ENCODE measurements around the gene SLC44A5.

GRCh38 chr1:75188892-75189291, 422.0 kb downstream of the SLC44A5 start:
- no peak for TF ChIP-seq EP300 (IDR thresholded peaks at IDR 0.05; ENCODE audit: borderline replicate concordance)
- no peak for TF ChIP-seq EGR1 (IDR thresholded peaks at IDR 0.05)
- no peak for TF ChIP-seq YY1 (IDR thresholded peaks at IDR 0.05; ENCODE audit: low read depth)
- TF ChIP-seq NFIC (IDR thresholded peaks at IDR 0.05), result no peak
- TF ChIP-seq TEAD4 (IDR thresholded peaks at IDR 0.05), result no peak
- no peak for TF ChIP-seq CEBPB (IDR thresholded peaks at IDR 0.05)
- TF ChIP-seq RAD21 (IDR thresholded peaks at IDR 0.05; ENCODE audit: low read depth), result no peak
- TF ChIP-seq TAF1 (IDR thresholded peaks at IDR 0.05; ENCODE audit: low read depth), result no peak
- TF ChIP-seq, protein P1, sequence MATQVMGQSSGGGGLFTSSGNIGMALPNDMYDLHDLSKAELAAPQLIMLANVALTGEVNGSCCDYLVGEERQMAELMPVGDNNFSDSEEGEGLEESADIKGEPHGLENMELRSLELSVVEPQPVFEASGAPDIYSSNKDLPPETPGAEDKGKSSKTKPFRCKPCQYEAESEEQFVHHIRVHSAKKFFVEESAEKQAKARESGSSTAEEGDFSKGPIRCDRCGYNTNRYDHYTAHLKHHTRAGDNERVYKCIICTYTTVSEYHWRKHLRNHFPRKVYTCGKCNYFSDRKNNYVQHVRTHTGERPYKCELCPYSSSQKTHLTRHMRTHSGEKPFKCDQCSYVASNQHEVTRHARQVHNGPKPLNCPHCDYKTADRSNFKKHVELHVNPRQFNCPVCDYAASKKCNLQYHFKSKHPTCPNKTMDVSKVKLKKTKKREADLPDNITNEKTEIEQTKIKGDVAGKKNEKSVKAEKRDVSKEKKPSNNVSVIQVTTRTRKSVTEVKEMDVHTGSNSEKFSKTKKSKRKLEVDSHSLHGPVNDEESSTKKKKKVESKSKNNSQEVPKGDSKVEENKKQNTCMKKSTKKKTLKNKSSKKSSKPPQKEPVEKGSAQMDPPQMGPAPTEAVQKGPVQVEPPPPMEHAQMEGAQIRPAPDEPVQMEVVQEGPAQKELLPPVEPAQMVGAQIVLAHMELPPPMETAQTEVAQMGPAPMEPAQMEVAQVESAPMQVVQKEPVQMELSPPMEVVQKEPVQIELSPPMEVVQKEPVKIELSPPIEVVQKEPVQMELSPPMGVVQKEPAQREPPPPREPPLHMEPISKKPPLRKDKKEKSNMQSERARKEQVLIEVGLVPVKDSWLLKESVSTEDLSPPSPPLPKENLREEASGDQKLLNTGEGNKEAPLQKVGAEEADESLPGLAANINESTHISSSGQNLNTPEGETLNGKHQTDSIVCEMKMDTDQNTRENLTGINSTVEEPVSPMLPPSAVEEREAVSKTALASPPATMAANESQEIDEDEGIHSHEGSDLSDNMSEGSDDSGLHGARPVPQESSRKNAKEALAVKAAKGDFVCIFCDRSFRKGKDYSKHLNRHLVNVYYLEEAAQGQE (IDR thresholded peaks at IDR 0.05; ENCODE audit: low read depth), result no peak

Data from Ishikawa (cell line).